Middle frontal gyrus (tissue), 1 donor: Measurements from ENCODE around the gene LRRC42.
"Not testable (repeated sequence)": the region's sequence is repeated elsewhere in the genome, so short reads cannot be mapped to it uniquely, and the experiment has no call there.

Source experiments
- DNase-seq: peaks from one replicate; pipeline ENCODE4 v3.0.0-alpha.2; 2015; ENCODE audit warnings: low spot score; ENCODE audit errors: extremely low spot score

The LRRC42 gene

DNA sequence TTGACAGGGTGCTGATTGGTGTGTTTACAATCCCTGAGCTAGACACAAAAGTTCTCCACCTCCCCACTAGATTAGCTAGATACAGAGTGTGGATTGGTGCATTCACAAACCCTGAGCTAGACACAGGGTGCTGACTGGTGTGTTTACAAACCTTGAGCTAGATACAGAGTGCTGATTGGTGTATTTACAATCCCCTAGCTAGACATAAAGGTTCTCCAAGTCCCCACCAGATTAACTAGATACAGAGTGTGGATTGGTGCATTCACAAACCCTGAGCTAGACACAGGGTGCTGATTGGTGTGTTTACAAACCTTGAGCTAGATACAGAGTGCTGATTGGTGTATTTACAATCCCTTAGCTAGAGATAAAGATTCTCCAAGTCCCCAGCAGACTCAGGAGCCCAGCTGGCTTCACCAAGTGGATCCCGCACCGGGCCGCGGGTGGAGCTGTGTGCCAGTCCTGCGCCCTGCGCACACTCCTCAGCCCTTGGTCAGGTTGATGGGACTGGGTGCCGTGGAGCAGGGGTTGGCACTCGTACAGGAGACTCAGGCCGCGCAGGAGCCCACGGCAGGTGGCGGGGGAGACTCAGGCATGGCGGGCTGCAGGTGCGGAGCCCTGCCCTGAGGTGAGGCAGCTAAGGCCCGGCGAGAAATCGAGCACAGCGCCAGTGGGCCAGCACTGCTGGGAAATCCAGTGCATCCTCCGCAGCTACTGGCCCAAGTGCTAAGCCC, 57.8 kb downstream of the LRRC42 start:
- not testable (repeated sequence) for DNase-seq

DNA sequence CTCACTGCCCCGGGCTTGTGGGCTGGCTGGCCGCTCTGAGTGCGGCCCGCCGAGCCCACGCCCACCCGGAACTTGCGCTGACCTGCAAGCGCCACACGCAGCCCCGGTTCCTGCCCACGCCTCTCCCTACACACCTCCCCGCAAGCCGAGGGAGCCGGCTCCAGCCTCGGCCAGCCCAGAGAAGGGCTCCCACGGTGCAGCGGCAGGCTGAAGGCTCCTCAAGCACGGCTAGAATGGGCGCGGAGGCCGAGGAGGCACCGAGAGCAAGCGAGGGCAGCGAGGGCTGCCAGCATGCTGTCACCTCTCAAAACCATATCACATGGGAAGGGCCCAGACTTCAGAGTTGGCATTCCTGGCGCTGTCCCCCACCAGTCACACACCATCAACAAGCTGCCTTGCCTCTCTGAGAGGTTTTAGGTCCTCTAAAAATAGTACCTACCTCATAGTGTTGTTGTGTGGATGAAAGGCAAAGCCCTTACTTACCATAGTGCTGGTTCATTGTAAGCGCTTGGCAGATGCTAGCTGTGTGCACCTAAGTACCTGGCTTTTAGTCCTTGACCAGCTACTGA, 58.4 kb downstream of the LRRC42 start:
- no peak for DNase-seq

GRCh38 chr1:54006508-54006907, 60.4 kb downstream of the LRRC42 start:
- DNase-seq = no peak

- DNase-seq = no peak
These were observed 61.5 kb downstream of the LRRC42 start for GRCh38 chr1:54007613-54008012.

- DNase-seq = no peak
These were observed 62.7 kb downstream of the LRRC42 start for GRCh38 chr1:54008876-54009275.

GRCh38 chr1:54009406-54009805, 63.3 kb downstream of the LRRC42 start:
- DNase-seq = no peak

DNA sequence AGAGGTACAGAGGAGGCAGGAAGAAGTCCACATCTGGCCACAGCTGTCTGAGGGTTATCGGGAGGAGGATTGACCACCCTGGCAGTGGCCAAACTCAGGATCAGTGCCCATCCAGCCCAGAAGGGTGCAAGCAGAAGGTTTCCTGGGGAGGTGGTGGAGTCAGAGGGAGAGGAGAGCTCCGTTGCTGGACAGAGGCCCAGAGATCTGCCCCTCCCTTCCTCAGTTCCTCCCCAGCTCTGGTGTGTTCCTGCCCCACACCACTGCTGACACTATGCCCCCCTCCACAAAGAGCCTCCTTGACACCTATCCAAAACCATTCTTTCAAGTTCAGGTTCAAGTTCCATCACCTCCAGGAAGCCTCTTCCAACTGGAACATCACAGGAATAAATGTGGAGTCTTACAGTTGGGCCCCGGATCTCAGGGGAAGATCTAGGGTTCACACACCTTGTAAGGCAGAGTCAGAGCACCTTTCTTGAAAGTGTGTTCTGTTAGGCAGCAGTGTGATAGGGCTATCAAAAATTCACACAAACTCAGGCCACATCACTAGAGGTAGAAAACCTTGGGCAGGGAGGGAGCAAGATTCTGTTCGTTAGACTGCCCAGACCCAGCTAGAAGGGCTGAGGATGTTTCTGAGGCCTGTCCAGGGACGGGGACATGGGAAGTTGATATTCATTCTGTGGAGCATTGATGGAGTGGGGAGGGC, 64.4 kb downstream of the LRRC42 start:
- no peak for DNase-seq

DNA sequence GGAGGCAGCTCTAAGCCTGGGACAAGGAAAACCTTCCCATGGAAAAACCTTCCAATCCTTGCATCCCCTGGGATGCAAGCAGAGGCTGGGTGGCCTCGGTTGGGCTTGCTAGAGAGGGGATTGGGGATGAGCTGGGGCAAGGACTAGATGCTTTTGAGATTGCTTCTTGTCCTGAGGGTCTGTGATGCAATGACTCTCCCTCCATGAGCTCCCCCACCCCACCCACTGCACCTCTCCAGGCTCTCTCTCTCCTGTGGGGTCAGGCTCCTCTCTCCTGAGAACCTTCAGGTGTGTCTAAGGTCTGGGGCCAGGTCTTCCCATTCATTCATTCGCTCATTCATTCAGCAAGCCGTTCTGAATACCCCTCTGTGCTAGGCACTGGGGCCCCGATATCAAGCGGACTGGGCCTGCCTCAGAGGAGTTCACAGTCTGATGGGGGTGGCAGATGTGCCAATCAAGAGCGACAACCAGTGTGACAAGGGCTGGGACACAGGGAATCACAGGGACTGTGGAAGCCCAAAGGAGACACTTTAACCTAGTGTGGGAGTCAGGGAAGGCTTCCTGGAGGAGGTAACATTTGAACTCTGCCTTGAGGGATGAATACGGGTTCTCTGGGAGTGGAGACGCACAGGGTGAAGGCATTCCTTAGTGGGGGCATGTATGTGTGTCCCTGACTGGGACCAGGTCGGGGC, 65.3 kb downstream of the LRRC42 start:
- no peak for DNase-seq

- DNase-seq = no peak
These were observed 65.8 kb downstream of the LRRC42 start for GRCh38 chr1:54012008-54012325.

DNA sequence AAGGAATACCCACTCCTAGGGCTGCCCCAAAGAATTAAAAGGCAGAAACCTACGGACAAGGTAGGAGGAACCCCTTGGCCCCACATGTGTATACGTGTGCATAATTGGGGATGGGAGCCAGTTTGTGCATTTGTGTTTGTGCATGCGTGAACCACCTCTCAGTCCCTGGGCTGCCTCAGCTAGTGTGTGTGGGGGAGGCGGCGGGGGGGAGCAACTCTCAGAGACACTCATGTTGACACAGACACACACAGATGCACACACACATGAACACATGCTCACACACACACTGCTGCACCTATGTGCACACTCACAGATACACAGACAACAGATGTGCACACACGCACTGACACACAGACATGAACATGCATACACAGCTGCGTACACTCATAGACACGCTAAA, 66.7 kb downstream of the LRRC42 start:
- no peak for DNase-seq

GRCh38 chr1:54013393-54014008, 67.4 kb downstream of the LRRC42 start:
- DNase-seq = no peak

DNA sequence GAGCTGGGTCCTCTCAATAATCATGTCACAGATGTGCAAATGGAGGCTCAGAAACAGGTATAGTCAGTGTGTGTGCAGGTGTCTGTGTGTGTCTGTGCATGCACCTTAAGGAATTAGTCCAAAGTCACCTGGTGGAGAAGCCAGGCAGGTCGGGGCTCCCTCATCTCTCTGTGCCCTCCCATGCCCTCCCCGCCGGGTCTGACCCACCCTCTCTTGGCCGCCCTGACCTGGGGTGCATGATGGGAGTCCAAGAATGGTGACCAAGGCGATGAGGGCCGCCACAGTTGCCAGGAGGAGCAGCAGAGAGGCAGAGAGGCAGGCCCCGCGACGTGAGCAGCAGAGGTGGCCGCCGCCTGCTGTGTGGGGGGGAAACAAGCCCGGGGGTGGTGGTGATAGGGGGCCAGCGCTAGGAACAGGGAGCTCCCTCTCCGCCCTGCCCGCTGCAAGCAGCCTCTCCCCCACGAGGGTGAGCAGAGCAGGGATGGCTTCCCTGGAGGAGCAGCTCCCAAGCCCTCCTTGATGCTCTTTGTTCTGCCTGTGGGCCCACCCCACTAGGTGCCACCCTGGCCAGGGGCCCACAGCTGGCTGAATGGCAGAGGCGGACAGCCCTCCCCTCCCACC, 68.0 kb downstream of the LRRC42 start:
- no peak for DNase-seq

DNA sequence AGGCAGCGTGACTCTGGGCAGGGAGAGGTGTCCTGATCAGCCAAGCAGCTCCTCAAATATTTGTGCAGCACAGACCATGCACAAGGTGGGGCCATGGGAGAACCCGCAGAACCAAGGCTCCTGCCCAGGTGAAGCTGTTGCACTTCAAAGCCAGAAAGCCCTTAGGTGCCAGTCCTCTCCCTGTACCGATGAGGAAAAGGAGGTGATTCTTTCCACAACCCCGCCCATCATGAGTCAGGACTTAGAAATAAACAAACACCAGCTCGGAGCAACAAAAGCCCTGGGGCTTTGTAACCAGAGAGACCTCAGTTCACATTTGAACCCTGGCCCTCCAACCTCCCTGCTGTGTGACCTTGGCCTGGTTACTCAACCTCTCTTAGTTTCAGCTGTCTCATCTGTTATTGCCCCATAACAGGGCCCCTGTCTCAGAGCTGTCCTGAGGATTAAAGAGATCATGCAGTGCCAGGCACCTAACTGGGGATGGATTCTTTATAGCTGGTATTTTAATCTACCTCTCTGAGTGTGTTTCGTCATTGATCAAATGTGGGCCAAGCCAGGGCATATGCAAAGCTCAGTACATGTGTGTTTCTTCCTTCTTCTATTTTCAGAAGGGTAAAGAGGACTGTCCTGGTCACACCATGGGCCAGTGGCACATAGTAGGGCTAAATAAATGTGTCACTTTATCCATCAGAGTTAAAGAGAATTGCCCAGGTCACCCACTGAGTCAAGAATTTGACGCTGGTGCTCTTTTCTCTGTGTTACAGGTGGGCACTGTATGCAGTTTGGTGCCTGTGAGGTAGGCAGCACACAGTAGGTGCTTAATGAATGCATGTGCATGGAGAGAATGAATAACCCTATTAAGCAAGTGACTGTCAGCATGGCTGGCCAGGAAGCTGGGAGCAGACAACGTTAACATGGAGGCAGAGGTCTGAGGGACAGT, 70.5 kb downstream of the LRRC42 start:
- no peak for DNase-seq
